ENCODE results near the gene FOXO6.

- TF ChIP-seq HDGF (IDR thresholded peaks at IDR 0.05; ENCODE audit: borderline replicate concordance) (no peak), LEF1 (IDR thresholded peaks at IDR 0.05; ENCODE audit: borderline replicate concordance) (no peak), SUZ12 (IDR thresholded peaks at IDR 0.05) (no peak), SP1 (IDR thresholded peaks at IDR 0.05) (no peak), FOXA1 (IDR thresholded peaks at IDR 0.05) (no peak), FOXK2 (IDR thresholded peaks at IDR 0.05) (no peak), ELF4 (IDR thresholded peaks at IDR 0.05) (no peak), FOXM1 (IDR thresholded peaks at IDR 0.05; ENCODE audit: borderline replicate concordance) (no peak), TARDBP (IDR thresholded peaks at IDR 0.05) (no peak), ZNF384 (IDR thresholded peaks at IDR 0.05) (no peak)
Measured at GRCh38 chr1:41322835-41323234, 38.4 kb upstream of the FOXO6 start.

All from HEK293T (cell line).